A549 (cell line): ENCODE data around the gene MROH2B. TPM values are rescaled to one million over a fixed set of nuclear protein-coding genes. Genes with fewer than 3 reads are reported as not detected.

Experiments
- ATAC-seq, 2 experiments: fragments of 200-7000 bp in 1 of 2; fragments of >200 bp in 1 of 2; cut with Nextera tagmentation in 1 of 2; cut with Tn5 transposase in 1 of 2; 3 replicates each; pipeline versions ENCODE4 v1.8.0 to v1.9.1; 2018 to 2020; ENCODE audit warnings: mild to moderate bottlenecking in 1 of 2, moderate library complexity in 1 of 2
- CTCF ChIA-PET: fragments of 300-600 bp; sonication (Branson Sonifier 250); formaldehyde crosslinking; extraction: SDS; loops from one replicate; lab custom pipeline; 2021; ENCODE audit warnings: antibody characterized with exemption, inconsistent platforms; lab: Yijun Ruan, JAX
- POLR2A ChIA-PET: fragments of 350-600 bp; formaldehyde crosslinking; extraction: SDS; loops from one replicate; lab custom pipeline; 2021; ENCODE audit warnings: antibody characterized with exemption, inconsistent platforms; lab: Yijun Ruan, JAX
- DNase-seq, 2 experiments: peaks; one replicate each; pipeline versions ENCODE4 v3.0.0 to v3.0.0-alpha.2; 2011 to 2016; ENCODE audit warnings: low read depth in 1 of 2, low spot score in 1 of 2
- FAIRE-seq: peaks from 2 replicates; lab custom pipeline; 2011; peaks lifted over from hg19 to GRCh38; lab: Jason Lieb, UNC
- H3K27ac ChIP-seq, 2 experiments: fragments of >200 bp; sonication (Bioruptor Twin); formaldehyde crosslinking; 3 replicates each; pipeline ENCODE4 v1.5.1; 2016 to 2017
- H3K4me1 ChIP-seq: fragments of >200 bp; sonication (Bioruptor Twin); formaldehyde crosslinking; 3 replicates; pipeline ENCODE4 v1.6.1; 2016
- H3K4me2 ChIP-seq: fragments of >200 bp; sonication (Bioruptor Twin); formaldehyde crosslinking; 3 replicates; pipeline ENCODE4 v1.6.1; 2016
- H3K4me3 ChIP-seq: fragments of >200 bp; sonication (Bioruptor Twin); formaldehyde crosslinking; 3 replicates; pipeline ENCODE4 v1.5.1; 2016
- H3K9me3 ChIP-seq: fragments of >200 bp; sonication (Bioruptor Twin); formaldehyde crosslinking; 3 replicates; pipeline ENCODE4 v1.6.1; 2016
- CBX2 ChIP-seq: fragments of 200-600 bp; sonication (generic); IDR thresholded peaks from 2 replicates; pipeline ENCODE4 v1.6.1; 2016; ENCODE audit warnings: low read depth, mild to moderate bottlenecking, borderline replicate concordance
- CEBPB ChIP-seq, 2 experiments: fragments of >200 bp in 1 of 2; sonication (Bioruptor Twin) in 1 of 2; formaldehyde crosslinking in 1 of 2; IDR thresholded peaks; 2 replicates each; pipeline ENCODE4 v1.6.1; 2012 to 2016
- EHF ChIP-seq: fragments of 250-450 bp; sonication (Bioruptor Pico); IDR thresholded peaks from 2 replicates; pipeline ENCODE4 v1.5.0; 2020; ENCODE audit warnings: mild to moderate bottlenecking
- HOXB5 ChIP-seq: fragments of 250-450 bp; sonication (Bioruptor Pico); IDR thresholded peaks from 2 replicates; pipeline ENCODE4 v1.5.0; 2020; ENCODE audit warnings: mild to moderate bottlenecking, moderate library complexity
- JUNB ChIP-seq: fragments of >200 bp; sonication (Bioruptor Twin); formaldehyde crosslinking; IDR thresholded peaks from 2 replicates; pipeline ENCODE4 v1.6.1; 2016
- KDM5A ChIP-seq: fragments of 200-600 bp; sonication (generic); IDR thresholded peaks from 2 replicates; pipeline ENCODE4 v1.6.1; 2016; ENCODE audit warnings: antibody characterized with exemption, mild to moderate bottlenecking
- MYC ChIP-seq: IDR thresholded peaks from 2 replicates; pipeline ENCODE4 v1.6.1; 2012; ENCODE audit warnings: mild to moderate bottlenecking, inconsistent platforms, low read length, improper control_type of control experiment, borderline replicate concordance
- RFX5 ChIP-seq: fragments of 450-650 bp; IDR thresholded peaks from 2 replicates; pipeline ENCODE4 v1.7.1; 2014; ENCODE audit warnings: antibody characterized with exemption, mild to moderate bottlenecking, moderate library complexity
- RNF2 ChIP-seq: fragments of 200-600 bp; sonication (generic); IDR thresholded peaks from 2 replicates; pipeline ENCODE4 v1.6.1; 2016; ENCODE audit warnings: low read depth, mild to moderate bottlenecking, antibody characterized with exemption, moderate library complexity, borderline replicate concordance
- SMC3 ChIP-seq: fragments of >200 bp; sonication (Bioruptor Twin); formaldehyde crosslinking; IDR thresholded peaks from 3 replicates; pipeline ENCODE4 v1.6.1; 2018; ENCODE audit warnings: inconsistent platforms
- SREBF2 ChIP-seq: fragments of 450-650 bp; IDR thresholded peaks from 2 replicates; pipeline ENCODE4 v1.6.1; 2014; ENCODE audit warnings: mild to moderate bottlenecking, moderate library complexity
- TFCP2L1 ChIP-seq: fragments of 250-450 bp; sonication (Bioruptor Pico); IDR thresholded peaks from 2 replicates; pipeline ENCODE4 v1.5.0; 2021; ENCODE audit warnings: mild to moderate bottlenecking
- TP53 ChIP-seq: fragments of 250-450 bp; sonication (Bioruptor Pico); IDR thresholded peaks from 2 replicates; pipeline ENCODE4 v1.5.0; 2021; ENCODE audit warnings: mild to moderate bottlenecking, moderate library complexity
- ZC3H11A ChIP-seq: fragments of 450-650 bp; IDR thresholded peaks from 2 replicates; pipeline ENCODE4 v1.6.1; 2014; ENCODE audit warnings: antibody characterized with exemption, mild to moderate bottlenecking
- ZFP36 ChIP-seq: fragments of 450-650 bp; IDR thresholded peaks from 2 replicates; pipeline ENCODE4 v1.6.1; 2014; ENCODE audit warnings: borderline replicate concordance; ENCODE audit not compliant: partially characterized antibody
- ZNF302 ChIP-seq: fragments of 250-450 bp; sonication (Bioruptor Pico); IDR thresholded peaks from 2 replicates; pipeline ENCODE4 v1.9.0; 2021; ENCODE audit warnings: inconsistent platforms, mild to moderate bottlenecking, moderate library complexity
- ZSCAN20 ChIP-seq: fragments of 250-450 bp; sonication (Bioruptor Pico); IDR thresholded peaks from 2 replicates; pipeline ENCODE4 v1.8.0; 2022; ENCODE audit warnings: mild to moderate bottlenecking, moderate library complexity
- WGBS: methylation state at CpG from one replicate; pipeline ENCODE4 v1.1.6; 2017; ENCODE audit errors: missing lambda C conversion rate; 5-methylcytosine and 5-hydroxymethylcytosine counted together
- polyA minus RNA-seq: library from RNA; depleted of rRNA, polyadenylated mRNA; stranded (reverse); fragments of >200 nt; gene quantifications from 2 replicates; pipeline ENCODE4 v1.2.3, GENCODE V29; 2011; rRNA and poly(A)+ RNA removed
- polyA plus RNA-seq, 4 experiments: library from polyadenylated mRNA; depleted of rRNA in 3 of 4; stranded (reverse); fragments of >200 nt; fragmentation: RNase III in 1 of 4; extraction: RNeasy Plus Mini Kit Qiagen cat#74134 plus additional on column Dnase treatment in 1 of 4; gene quantifications; 2 replicates in 3 of 4; 3 replicates in 1 of 4; pipeline ENCODE4 v1.2.3, GENCODE V29; 2011 to 2017
- TF ChIP-seq, protein P1 (sequence below): fragments of >200 bp; sonication (Bioruptor Twin); formaldehyde crosslinking; IDR thresholded peaks from 3 replicates; pipeline ENCODE4 v1.5.1; 2016
- TF ChIP-seq, protein P2 (sequence below): IDR thresholded peaks from 2 replicates; pipeline ENCODE4 v1.6.1; 2012; ENCODE audit warnings: low read depth, borderline replicate concordance
- TF ChIP-seq, protein P3 (sequence below): IDR thresholded peaks from 2 replicates; pipeline ENCODE4 v1.6.1; 2012
- TF ChIP-seq, protein P4 (sequence below): fragments of 200-600 bp; sonication (generic); IDR thresholded peaks from 2 replicates; pipeline ENCODE4 v1.6.1; 2016; ENCODE audit warnings: antibody characterized with exemption, mild to moderate bottlenecking, moderate library complexity

The MROH2B gene
- not detected in 2 replicates for polyA plus RNA-seq (2011; rRNA removed)
- polyA plus RNA-seq (2012; cell fraction: cytosol; rRNA removed) = not detected in 2 replicates
- not detected in 2 replicates for polyA plus RNA-seq (2012; cell fraction: nucleus; rRNA removed)
- not detected in 3 replicates for polyA plus RNA-seq (2017; fragmentation: RNase III; extraction: RNeasy Plus Mini Kit Qiagen cat#74134 plus additional on column Dnase treatment)
- polyA minus RNA-seq = not detected in 2 replicates

DNA sequence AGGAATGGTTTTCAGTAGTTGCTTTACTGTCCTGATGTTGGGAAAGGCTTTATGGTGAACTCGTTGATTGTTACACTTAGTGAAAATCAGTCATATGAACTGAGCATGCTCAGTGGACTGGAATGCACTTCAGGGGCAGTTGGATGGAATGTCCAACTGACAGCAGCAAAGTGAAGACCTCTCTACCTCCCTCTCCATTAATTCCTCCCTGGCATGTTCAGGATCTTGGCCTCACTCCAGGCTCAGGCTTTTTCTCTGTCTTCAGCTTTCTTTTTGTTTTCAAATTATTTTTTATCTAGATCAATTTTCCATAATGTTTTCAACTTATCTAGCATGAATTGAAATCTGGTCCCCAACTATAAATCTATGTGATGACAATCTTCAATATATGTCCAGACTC lies at the start of gene MROH2B:
Gene MROH2B (minus strand): TSS at position 101 of the 400 bp plus-strand sequence. CDS start 490 bp downstream, outside the sequence.
- TF ChIP-seq ZSCAN20 (CRISPR knock-in tag) = no peak
- TF ChIP-seq JUNB = no peak
- no peak for TF ChIP-seq ZNF302 (CRISPR knock-in tag)
- TF ChIP-seq SREBF2 = no peak
- TF ChIP-seq SMC3 = no peak
- no peak for TF ChIP-seq MYC
- TF ChIP-seq KDM5A = no peak
- TF ChIP-seq RNF2 = no peak
- TF ChIP-seq ZFP36 = no peak
- no peak for TF ChIP-seq ZC3H11A
- ChIA-PET CTCF (no interaction called here), POLR2A (no interaction called here)
- FAIRE-seq (no peak), DNase-seq (no peak), ATAC-seq (no peak)
- WGBS = 0% methylated on average over 1 of the region's 1 CpG
- Histone ChIP-seq H3K9me3 (no peaks in the 10 kb centered on the region), H3K27ac (no peak within 1 kb of the TSS), H3K4me2 (no peak within 1 kb of the TSS), H3K4me1 (no peaks in the 10 kb centered on the region), H3K4me3 (no peak within 1 kb of the TSS)

DNA sequence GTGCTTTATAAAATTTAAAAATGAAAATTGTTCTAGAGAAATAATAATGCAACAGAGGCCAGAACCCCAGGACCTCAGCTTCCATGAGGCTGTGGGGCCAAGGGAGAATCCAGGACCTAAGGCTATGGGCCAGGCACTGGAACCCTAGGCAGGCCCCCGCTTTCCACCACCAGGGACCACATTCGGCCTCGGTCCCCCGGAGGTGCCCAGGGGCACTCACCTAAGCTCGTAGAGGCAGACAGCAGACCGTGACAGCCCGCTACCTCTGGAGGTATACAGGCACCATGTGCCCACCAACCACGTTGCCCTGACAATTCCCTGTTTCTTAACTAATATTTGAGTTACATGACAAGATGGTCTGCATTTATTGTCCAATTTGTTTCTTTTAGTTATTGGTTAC lies 49.5 kb upstream of the MROH2B start:
- TF ChIP-seq, protein P1, sequence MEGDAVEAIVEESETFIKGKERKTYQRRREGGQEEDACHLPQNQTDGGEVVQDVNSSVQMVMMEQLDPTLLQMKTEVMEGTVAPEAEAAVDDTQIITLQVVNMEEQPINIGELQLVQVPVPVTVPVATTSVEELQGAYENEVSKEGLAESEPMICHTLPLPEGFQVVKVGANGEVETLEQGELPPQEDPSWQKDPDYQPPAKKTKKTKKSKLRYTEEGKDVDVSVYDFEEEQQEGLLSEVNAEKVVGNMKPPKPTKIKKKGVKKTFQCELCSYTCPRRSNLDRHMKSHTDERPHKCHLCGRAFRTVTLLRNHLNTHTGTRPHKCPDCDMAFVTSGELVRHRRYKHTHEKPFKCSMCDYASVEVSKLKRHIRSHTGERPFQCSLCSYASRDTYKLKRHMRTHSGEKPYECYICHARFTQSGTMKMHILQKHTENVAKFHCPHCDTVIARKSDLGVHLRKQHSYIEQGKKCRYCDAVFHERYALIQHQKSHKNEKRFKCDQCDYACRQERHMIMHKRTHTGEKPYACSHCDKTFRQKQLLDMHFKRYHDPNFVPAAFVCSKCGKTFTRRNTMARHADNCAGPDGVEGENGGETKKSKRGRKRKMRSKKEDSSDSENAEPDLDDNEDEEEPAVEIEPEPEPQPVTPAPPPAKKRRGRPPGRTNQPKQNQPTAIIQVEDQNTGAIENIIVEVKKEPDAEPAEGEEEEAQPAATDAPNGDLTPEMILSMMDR = no peak
- TF ChIP-seq RFX5 (no peak), SMC3 (no peak), TP53 (CRISPR knock-in tag) (no peak), CBX2 (no peak), EHF (CRISPR knock-in tag) (no peak), CEBPB (IDR thresholded peaks at IDR 0.05) (no peak), TFCP2L1 (CRISPR knock-in tag) (no peak), HOXB5 (CRISPR knock-in tag) (no peak)
- TF ChIP-seq, protein P2, sequence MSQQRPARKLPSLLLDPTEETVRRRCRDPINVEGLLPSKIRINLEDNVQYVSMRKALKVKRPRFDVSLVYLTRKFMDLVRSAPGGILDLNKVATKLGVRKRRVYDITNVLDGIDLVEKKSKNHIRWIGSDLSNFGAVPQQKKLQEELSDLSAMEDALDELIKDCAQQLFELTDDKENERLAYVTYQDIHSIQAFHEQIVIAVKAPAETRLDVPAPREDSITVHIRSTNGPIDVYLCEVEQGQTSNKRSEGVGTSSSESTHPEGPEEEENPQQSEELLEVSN = no peak
- TF ChIP-seq, protein P3, sequence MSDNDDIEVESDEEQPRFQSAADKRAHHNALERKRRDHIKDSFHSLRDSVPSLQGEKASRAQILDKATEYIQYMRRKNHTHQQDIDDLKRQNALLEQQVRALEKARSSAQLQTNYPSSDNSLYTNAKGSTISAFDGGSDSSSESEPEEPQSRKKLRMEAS = no peak
- TF ChIP-seq, protein P4, sequence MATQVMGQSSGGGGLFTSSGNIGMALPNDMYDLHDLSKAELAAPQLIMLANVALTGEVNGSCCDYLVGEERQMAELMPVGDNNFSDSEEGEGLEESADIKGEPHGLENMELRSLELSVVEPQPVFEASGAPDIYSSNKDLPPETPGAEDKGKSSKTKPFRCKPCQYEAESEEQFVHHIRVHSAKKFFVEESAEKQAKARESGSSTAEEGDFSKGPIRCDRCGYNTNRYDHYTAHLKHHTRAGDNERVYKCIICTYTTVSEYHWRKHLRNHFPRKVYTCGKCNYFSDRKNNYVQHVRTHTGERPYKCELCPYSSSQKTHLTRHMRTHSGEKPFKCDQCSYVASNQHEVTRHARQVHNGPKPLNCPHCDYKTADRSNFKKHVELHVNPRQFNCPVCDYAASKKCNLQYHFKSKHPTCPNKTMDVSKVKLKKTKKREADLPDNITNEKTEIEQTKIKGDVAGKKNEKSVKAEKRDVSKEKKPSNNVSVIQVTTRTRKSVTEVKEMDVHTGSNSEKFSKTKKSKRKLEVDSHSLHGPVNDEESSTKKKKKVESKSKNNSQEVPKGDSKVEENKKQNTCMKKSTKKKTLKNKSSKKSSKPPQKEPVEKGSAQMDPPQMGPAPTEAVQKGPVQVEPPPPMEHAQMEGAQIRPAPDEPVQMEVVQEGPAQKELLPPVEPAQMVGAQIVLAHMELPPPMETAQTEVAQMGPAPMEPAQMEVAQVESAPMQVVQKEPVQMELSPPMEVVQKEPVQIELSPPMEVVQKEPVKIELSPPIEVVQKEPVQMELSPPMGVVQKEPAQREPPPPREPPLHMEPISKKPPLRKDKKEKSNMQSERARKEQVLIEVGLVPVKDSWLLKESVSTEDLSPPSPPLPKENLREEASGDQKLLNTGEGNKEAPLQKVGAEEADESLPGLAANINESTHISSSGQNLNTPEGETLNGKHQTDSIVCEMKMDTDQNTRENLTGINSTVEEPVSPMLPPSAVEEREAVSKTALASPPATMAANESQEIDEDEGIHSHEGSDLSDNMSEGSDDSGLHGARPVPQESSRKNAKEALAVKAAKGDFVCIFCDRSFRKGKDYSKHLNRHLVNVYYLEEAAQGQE = no peak
- POLR2A ChIA-PET = no interaction called here
- Histone ChIP-seq H3K4me1 (no peaks in the 10 kb centered on the region), H3K27ac (no peak overlapping the region), H3K9me3 (no peaks in the 10 kb centered on the region), H3K4me3 (no peak overlapping the region), H3K4me2 (no peak overlapping the region)
- FAIRE-seq (no peak), DNase-seq (no peak), ATAC-seq (no peak)
- 78% methylated on average over 8 of the region's 8 CpGs for WGBS
- CTCF ChIA-PET = no interaction called here
